HG03460 (cell line): ENCODE results near the gene CDC42BPB.

Experiments used
- ATAC-seq: cut with Tn5 transposase; IDR thresholded peaks from one replicate; pipeline ENCODE4 v1.9.1; 2021; ENCODE audit not compliant: unreplicated experiment

The CDC42BPB gene

GRCh38 chr14:102996941-102997340 is 60.4 kb downstream of the CDC42BPB start:
- no peak for ATAC-seq

DNA sequence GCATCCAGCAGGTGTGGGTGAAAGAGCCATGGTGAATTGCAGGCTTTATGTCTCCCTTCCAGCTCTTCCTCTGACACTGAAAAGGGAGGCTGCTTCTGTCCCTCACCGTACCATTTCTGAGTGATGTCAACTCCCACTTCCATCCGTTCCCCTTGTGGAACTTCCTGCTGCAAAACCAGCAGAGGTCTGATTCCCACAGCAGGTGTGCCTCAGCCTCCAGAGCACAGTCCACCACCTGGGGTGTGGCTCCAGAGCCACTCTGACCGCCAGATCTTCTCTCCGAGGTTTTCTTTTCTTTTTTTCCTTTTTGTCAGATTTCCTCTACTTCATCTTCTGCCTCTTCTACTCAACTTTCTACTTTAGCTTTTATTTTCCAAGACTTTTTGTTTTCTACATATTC is 62.7 kb downstream of the CDC42BPB start:
- no peak for ATAC-seq

DNA sequence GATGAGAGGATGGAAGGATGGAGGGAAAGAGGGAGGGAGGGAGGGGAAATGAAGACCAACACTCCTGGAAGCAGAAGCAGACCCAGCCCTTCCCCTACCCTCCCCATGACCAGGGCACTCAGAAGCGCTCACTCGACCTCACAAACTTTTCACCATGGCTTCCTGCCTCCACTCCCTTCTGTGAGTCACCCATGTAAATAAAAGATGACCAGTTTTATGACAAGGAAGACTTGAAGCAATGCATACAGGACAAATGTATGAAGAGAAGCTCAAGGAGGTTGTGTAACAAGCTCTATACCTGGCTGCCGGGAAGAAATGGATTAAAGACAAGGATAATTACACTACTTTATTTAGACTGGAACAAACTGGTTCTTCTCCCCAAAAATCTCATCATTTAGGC is 63.8 kb downstream of the CDC42BPB start:
- no peak for ATAC-seq

DNA sequence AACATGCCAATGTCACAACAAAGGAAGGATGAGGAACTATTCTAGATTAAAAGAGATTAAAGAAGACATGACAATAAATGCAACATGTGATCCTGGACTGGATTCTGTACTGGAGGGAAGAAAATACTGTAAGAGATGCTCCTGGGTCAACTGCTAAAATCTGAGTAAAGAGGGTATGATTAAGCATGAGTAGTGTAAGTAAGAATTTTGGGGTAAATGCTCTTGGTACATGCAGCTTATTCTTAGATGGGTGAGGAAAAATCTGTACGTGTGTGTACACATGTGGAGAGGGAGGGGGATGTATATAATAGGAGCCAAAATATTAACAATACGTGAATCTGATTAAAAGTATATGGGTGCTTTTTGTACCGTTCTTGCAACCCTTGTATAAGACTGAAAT is 66.0 kb downstream of the CDC42BPB start:
- ATAC-seq = no peak

DNA sequence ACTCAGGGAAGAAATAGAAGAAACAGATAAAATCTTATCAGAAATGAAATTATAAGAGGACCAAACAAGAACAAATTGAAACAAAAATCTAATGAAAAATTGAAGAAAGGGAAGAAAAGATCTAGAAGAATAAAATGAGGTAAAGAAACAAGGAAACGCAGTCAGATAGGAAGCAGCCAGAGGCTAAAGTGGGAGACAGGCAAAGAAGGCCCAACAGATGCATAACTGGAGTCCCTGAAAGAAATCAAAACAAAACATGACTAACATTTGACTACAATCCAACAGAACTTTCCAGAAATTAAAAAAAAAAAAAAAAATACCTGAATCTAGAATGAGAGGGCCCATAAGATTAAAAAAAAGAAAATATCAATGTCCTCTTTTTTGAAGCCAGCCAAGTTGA is 69.3 kb downstream of the CDC42BPB start:
- no peak for ATAC-seq

GRCh38 chr14:102986810-102987579 is 70.4 kb downstream of the CDC42BPB start:
- no peak for ATAC-seq

GRCh38 chr14:102985665-102986064 is 71.7 kb downstream of the CDC42BPB start:
- ATAC-seq = no peak

DNA sequence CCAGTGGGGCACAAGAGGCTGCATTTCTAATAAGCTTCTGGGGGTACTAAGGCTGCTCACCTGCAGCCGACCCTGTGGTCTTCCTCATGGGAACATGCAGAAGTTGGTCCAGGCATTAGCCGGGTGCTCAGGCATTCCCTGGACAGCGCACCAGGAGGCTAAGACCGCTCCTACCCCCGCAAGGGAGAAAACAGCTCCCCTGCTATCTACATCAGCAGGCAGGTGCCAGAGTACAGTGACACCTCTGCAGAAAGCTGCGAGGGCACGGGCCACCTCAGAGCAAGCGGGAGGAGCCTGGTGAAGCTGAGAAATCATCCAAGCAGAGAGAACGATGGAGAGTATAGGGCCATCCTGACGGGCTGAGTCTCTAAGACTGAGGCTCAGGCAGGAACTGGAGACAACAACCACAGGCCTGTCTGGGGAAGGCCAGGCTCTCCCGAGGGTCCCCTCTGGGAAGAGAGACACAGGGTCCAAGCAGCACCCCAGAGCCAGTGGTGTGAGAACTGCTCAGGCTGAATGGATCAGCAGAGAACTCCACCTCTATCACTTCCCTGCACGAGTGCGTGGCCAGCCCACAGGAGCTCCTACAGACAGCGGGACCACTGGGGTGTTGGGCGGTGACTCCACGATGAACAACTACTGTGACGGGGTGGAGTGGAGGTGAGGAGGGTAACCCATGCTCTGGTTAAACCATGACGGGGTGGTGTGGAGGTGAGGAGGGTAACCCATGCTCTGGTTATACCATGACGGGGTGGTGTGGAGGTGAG is 72.8 kb downstream of the CDC42BPB start:
- no peak for ATAC-seq

DNA sequence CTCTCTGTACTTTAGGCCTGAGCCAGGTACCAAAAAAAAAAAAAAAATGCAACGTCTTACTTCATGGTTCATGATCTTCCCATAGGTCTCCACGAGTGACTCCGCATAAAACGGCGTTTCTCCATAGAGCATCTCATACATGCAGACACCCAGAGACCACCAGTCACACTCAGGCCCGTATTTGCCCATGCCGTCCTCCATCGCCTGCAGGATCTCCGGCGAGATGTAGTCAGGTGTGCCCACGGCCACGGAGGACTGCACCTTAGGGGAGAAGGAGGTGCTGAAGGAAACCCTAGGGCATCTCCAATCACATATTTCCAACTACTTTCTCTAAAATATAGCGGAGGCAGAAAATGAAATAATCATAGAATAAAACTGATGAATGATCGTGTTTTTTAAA is 73.9 kb downstream of the CDC42BPB start:
- ATAC-seq = no peak

DNA sequence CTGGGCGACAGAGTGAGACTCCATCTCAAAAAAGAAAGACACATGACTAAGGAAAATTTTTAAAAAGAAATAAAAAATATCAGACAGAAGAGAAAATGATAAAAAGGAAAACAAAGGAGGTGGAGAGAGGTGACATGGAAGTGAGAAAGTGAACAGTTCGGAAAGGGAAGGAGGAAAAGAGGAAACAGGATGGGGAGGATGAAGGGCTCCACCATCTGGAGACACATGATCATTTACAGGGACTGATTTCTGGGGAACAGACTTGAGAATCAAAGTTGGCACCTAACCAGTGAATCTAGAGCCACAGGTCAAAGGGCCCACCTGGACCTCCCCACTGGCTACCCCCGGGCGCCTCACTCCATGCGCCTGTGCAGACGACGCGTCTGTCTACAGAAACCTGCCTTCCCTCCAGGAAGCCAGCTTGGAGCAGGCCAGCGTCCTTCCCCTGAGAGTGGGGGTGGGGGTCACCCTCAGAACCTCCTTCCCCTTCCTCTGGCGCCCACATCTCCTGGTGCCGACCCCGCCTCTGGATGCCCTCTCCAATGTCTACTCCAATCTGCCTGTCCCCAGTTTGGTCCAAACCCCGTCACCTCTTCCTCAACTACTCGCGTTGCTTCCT is 74.4 kb downstream of the CDC42BPB start:
- no peak for ATAC-seq

DNA sequence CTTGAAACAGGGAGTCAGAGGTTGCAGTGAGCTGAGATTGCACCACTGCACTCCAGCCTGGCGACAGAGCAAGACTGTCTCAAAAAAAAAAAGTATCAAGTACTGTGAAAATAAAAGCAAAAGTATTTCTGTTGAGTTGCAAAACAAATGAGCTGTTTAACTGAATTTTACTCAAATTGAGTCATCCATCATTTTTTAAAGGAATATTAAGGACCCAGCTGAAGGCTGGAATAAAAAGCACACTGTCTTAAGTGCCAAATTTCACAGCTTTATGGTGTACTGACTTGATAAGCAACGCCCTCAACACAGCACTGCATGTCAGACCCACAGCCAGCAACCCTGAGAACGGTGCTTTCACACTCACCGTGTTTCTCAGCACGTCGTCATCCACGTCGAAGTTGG is 76.9 kb downstream of the CDC42BPB start:
- no peak for ATAC-seq

DNA sequence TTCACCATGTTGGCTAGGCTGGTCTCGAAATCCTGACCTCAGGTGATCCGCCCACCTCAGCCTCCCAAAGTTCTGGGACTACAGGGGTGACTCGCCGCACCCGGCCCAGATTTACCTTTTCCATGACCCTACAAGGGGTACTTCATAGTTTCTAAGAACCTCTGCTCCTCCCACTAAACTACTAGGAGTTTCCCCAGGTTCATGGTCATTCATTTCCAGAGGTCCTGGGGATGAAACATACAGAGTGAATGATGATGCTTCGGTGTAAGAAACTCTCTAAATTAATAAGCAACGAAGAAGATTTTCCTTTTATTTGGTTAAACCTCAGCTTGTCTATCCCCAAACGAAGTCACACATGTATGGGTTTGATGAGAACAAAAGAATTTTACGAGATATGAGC is 77.9 kb downstream of the CDC42BPB start:
- no peak for ATAC-seq

DNA sequence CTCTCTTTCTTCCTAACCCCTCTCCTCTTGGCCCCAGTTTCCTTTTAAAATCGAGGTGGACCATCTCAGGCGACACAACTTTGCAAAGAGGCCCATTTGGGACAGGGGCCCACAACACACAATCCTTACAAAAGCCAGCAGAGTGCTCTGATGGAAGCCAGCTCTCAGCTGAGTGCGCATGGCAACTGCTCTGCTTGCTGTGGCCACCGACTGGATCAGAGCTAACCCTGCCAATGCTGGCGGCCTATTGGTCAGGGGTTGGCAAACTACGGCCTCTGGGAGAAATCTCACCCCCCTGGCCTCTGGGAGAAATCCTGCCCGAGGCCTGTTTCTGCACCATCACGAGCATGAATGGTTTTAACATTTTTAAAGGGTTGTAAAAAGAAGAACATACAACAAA is 79.9 kb downstream of the CDC42BPB start:
- no peak for ATAC-seq

DNA sequence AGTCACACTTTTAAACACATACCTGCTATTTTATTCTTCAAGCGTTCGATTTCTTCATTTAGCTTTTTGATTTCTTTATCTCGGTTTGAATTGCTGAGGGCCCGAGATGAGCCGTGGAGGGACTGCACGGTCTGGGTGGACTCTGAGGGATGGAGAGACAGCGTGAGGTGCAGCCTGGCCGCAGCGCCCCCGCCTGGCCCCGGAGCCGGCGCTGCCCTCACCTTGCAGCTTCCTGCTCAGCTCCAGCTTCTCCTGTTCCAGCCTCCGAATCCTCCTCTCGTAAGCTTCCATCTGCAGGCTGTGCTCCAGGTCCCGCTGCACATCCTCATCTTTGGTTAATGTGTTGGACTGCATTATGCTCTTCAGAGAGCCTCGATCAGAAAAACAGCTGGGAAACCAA is 81.7 kb downstream of the CDC42BPB start:
- ATAC-seq = no peak

- no peak for ATAC-seq
Measured at GRCh38 chr14:102973706-102974285, 83.6 kb downstream of the CDC42BPB start.

- no peak for ATAC-seq
Measured at GRCh38 chr14:102971836-102972606, 85.3 kb downstream of the CDC42BPB start.

DNA sequence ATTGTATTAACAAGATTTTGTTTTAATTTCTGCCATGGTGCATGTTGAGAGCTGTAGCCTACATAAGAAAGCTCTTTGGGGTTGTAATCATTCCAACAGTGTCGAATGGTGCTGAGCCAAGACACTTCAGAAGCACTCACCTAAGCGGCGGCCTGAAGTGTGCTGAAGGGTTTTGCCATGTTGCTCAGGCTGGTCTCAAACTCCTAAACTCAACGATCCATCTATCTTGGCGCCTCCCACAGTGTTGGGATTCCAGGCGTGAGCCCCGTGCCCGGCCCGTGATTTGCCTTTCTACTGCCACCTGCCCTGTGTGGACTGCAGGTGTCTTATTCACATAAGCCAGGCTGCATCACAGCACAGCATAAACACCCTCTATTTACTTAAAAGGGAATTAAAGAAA is 86.0 kb downstream of the CDC42BPB start:
- ATAC-seq = no peak

DNA sequence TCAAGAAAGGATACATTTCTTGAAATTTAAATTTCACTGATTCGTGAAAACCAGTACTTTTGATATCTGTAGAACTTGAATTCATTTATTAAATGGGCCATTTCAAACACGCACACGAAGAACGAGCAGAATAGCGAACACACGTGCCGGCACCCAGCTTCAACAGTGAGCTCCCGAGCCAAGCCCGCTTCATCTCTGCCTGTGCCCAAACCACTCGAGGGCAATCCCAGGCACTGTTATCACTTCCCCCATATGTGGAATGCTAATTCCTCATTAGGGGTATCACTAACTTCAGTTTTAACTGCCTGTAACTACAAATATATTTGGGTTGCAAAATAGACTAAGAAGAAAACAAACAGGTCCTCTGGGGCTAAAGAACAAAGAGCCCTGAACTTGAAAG is 86.9 kb downstream of the CDC42BPB start:
- ATAC-seq = no peak

DNA sequence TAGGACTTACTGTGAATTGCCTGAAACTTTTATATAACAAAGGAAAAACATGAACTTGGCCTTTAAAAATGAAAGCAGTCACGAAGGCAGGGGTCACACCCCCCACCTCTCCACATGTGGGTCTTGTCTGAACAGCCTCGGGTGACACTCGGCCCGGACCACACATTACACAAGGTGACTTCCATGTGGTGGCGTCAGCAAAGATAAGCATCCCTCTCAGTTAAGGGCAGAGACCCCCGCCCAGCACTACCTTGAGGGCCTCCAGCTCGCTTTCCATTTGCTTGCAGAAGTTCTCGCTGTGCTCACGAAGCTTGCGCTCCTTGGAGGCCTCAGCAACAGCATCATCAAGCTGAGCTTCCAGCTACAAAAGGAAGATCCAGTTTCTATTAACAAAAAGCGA is 87.4 kb downstream of the CDC42BPB start:
- ATAC-seq = no peak

- no peak for ATAC-seq
Measured at GRCh38 chr14:102969060-102969791, 88.1 kb downstream of the CDC42BPB start.
